SH-SY5Y (cell line): ENCODE results near the gene SDK1.

Experiments used
- GATA2 ChIP-seq: IDR thresholded peaks from 2 replicates; pipeline ENCODE4 v1.6.1; 2011; ENCODE audit warnings: mild to moderate bottlenecking, low read depth, low read length
- GATA3 ChIP-seq: IDR thresholded peaks from 2 replicates; pipeline ENCODE4 v1.6.1; 2011; ENCODE audit warnings: low read depth, mild to moderate bottlenecking, low read length, moderate library complexity

Gene SDK1

GRCh38 chr7:4170997-4171786, 870.1 kb downstream of the SDK1 start:
- no peak for TF ChIP-seq GATA3

DNA sequence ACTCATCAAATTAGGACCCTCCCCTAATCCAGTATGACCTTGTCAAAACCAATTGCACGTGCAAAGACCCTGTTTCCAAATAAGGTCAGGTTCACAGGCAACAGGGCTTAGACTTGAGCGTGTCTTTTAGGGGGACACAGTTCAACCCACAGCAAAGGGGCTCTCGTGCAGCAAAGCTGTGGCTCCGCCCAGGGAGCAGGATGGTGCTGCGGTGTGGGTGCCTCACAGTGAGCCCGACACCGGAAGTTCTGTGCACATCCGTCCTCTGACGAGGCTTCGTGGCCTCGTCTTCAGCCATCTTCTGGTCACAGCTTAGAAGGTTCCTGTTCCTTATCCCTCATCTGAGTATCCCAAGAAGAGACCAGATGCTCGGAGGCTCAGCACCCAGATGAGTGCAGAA, 871.8 kb downstream of the SDK1 start:
- no peak for TF ChIP-seq GATA2
- TF ChIP-seq GATA3 = no peak

DNA sequence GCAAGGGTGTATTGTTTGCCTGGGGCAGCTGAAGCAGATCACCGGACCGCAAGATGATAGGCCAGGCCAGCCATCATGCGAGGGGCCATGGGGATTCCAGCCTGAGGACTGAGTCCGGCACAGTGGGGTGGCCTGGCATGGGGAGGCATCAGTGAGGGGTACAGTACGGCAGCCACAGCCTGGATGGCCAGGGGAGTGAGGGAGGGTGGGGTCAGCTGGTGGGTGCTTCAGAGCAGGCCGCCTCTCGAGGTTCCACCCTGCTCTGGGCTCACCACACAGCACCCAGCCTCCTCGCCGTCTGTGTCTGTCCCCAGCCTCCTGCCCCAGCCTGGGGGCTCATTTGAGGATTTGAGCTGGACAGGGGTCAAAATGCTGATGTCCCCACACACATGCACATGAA, 872.6 kb downstream of the SDK1 start:
- TF ChIP-seq GATA3 (no peak), GATA2 (no peak)

DNA sequence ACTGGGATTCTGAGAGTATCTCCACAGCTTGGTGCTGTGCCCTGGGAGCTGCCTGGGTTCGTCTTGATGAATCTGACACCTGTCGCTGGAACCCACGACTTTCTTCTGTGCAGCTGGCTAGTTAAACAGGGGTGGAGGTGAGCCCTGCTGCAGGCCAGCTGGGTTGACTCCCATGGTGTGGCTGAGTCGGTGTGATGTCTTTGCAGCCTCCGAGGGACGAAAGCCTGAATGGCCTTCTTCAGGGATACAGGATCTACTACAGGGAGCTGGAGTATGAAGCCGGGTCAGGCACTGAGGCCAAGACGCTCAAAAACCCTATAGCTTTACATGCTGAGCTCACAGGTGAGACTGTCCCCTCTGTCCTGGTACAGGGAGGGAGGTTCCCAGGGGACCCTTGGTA, 873.0 kb downstream of the SDK1 start:
- TF ChIP-seq GATA3 (no peak), GATA2 (no peak)

DNA sequence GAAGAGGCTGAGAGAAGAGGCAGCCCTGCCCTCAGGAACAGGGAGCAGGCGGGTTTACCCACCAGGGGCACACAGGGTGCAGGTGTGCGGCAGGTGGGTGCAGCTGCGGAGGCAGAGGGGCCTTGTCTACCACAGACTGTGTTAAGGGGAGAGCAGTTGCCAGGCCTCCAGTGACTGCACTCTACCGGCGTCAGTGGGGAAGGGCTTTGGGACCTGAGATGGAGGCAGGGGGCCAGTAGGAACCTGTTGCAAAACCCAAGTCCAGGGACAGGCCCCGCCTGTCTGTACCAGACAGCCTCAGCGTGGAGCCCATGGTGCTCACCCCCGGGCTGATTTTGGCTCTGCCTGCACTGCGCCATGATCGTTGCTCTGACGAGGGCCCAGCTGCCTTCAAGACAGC, 873.4 kb downstream of the SDK1 start:
- no peak for TF ChIP-seq GATA2
- TF ChIP-seq GATA3 = no peak

DNA sequence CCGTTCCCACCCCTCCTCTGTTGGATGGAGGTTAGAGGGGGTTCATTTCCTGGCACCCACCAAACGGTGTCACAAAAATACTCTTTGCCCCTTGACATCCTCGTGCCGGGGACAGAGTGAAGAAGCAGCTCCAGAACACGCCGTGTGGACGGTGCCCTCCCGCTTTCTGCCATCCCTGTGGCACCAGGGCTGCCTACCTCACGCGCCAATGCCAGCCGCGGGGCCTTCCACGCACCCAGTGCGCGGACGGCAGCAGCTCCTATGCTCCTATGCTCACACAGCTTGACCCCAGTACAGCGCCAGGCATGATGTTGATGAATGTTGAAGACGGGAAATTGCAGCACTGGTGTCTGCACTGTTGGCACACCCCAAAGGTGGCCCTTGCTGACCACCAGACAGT, 873.8 kb downstream of the SDK1 start:
- no peak for TF ChIP-seq GATA3
- no peak for TF ChIP-seq GATA2

- TF ChIP-seq GATA2 (no peak), GATA3 (no peak)
These were observed 874.4 kb downstream of the SDK1 start for GRCh38 chr7:4175346-4175973.

DNA sequence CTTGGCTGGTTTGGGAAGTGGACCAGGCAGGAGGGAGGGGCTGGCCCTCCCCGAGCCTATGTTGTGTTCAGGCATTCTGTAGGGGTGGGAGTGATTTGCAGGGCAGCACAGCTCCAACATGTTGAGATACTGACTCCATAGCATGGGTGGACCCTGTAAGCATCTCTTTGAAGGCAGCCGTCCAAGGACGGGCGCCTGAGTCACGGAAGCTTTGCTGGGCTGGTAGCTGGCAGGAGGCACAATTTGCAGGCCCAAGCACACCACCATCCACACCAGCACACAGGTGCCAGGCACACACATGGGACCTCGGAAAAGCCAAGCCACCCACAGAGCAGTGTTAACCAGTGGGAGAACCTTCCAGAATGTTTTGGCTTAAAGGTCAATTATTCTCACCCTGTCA, 875.9 kb downstream of the SDK1 start:
- TF ChIP-seq GATA3 (no peak), GATA2 (no peak)

- TF ChIP-seq GATA2 = no peak
- TF ChIP-seq GATA3 = no peak
These were observed 877.4 kb downstream of the SDK1 start for GRCh38 chr7:4178416-4178815.

DNA sequence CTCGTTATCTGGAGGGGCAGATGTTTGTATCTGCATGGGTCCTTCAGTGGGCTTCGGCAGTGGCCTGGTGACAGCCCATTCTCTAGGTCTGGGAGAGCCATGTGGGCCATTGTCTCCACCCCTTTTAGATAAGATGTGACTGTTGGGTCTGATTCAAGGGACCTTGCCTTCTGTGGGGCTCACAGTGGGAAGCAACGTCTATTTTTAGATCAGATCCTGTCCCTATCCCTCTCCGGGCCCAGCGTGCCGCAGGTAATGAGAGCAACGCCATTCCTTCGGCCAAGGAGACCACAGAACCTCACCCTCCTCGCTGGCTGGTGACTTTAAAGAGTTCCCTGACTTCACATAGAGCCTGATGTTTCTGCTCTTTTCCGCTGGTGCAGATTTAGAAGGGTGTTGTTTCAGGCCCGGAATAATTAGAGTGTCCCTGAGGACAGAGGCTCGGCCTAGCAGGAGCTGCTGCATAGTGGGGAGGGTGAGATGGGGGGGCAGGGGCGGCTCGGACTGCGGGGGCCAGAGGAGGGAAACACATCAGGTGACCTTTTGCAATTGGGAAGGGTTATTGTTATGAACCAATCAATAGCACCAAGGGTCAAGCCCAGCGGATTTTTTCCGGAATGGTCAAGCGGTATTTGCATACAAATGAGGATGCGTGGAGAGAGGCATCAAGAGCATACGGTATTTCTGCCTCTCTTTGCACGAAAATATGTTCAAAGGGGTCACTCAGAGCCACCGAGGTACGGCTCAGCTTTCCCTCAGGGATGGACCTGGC, 878.0 kb downstream of the SDK1 start:
- TF ChIP-seq GATA3 (no peak), GATA2 (no peak)

GRCh38 chr7:4179688-4180380, 878.8 kb downstream of the SDK1 start:
- no peak for TF ChIP-seq GATA3
- TF ChIP-seq GATA2 = no peak

DNA sequence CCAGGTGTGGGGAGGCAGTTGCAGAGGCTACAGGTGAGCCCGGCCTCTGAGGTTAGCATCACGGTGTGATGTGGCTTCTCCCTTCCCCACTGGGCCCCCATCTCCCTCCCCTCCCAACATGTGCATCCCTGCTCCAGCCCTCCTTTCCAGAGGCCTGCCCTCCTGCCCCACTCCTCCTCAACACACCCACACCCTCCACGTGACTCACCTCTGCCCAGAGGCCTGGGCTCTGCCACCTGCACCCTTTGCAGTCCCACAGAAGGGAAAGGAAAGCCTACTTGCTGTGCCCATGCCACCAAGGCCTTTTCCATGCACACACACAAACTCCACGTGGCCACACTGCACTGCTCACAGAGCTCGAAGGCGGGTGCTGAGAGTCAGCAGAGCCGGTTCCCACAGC, 880.4 kb downstream of the SDK1 start:
- no peak for TF ChIP-seq GATA3
- no peak for TF ChIP-seq GATA2

DNA sequence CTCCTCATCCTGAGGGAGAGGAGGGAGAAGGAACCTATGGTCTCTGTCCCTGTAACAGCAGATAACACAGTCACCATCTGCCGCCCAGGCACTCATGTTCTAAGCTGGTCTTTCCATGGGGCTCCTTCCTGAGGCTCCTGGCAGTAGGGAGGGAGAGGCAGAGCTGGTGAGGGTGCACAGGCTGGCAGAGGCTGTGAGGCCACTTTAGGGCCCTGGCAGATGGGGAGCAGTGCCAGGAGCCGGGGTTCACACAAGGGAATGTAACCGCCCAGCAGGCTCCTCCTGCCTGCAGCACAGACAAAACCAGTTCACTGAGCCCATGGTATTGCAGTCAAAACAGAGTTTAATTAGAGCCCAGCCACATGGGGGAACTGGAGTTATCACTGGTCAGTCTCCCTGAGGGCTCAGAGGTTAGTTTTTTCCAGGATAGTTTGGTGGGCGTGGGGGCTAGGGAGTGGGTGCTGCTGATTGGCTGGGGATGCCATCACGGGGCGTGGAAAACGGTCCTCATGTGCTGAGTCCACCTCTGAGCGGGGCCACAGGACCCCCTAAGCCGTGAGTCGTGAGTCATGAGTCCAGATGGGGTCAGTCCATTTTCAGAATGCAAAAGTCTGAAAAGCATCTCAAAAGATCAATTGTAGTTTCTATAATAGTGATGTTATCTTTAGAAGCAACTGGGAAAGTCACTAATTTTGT, 881.7 kb downstream of the SDK1 start:
- TF ChIP-seq GATA3 = no peak
- TF ChIP-seq GATA2 = no peak

DNA sequence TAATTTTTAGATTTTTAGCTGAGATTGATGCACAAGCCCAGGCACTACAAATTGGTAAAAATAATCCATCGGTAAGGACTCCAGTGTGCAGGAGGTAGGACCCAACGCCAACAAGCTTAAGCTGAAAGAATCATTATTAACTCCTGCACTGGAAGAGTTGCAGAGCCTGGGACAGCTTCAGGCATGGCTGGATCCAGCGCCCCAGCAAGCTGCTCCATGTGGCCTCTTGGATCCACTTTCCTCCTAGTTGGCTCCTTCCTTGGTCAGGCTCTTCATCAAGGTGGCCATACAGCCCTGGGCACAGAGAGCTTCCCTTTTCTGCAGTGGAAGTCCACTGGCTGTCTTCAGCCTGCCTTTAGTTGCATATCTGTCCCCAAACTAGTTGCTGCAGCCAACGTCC, 883.6 kb downstream of the SDK1 start:
- TF ChIP-seq GATA2 (no peak), GATA3 (no peak)
